Common myeloid progenitor, CD34-positive (primary cell): ENCODE data around the gene SLC4A1.

Source experiments
- CTCF ChIA-PET: fragments of 350-600 bp; sonication (Branson Sonifier 250); formaldehyde crosslinking; loops from one replicate; lab custom pipeline; 2021; ENCODE audit warnings: antibody characterized with exemption; lab: Charles Lee
- POLR2A ChIA-PET: fragments of 350-600 bp; sonication (Branson Sonifier 250); formaldehyde crosslinking; loops from one replicate; lab custom pipeline; 2021; ENCODE audit warnings: antibody characterized with exemption; lab: Charles Lee
- DNase-seq, 3 donors: peaks; one replicate each; pipeline versions ENCODE4 v3.0.0 to v3.0.0-alpha.2; 2013
- H3K27ac ChIP-seq, 2 experiments: 1 replicate in 1 of 2; 2 replicates in 1 of 2; pipeline ENCODE4 v1.7.0; 2013; ENCODE audit warnings: inconsistent platforms in 2 of 2, low read length in 2 of 2, mild to moderate bottlenecking in 2 of 2, low read depth in 1 of 2, moderate library complexity in 1 of 2; ENCODE audit not compliant: severe bottlenecking in 2 of 2, insufficient read depth in 1 of 2, poor library complexity in 1 of 2
- H3K27me3 ChIP-seq, 5 experiments: replicated peaks in 2 of 5; 1 replicate in 3 of 5; 2 replicates in 2 of 5; pipeline versions ENCODE4 v1.6.1 to v1.7.0; 2013; ENCODE audit warnings: low read length in 4 of 5, mild to moderate bottlenecking in 2 of 5, moderate library complexity in 2 of 5, inconsistent platforms in 1 of 5; ENCODE audit not compliant: insufficient read depth in 5 of 5, control insufficient read depth in 4 of 5
- H3K36me3 ChIP-seq, 4 experiments: 1 replicate in 2 of 4; 2 replicates in 2 of 4; pipeline versions ENCODE4 v1.6.1 to v1.7.0; 2013; ENCODE audit warnings: low read length in 3 of 4, control low read depth in 1 of 4, mild to moderate bottlenecking in 1 of 4; ENCODE audit not compliant: control insufficient read depth in 4 of 4, insufficient read depth in 4 of 4
- H3K4me1 ChIP-seq, 4 experiments: 1 replicate in 3 of 4; 2 replicates in 1 of 4; pipeline versions ENCODE4 v1.6.1 to v1.7.1; 2013; ENCODE audit warnings: low read length in 3 of 4, mild to moderate bottlenecking in 3 of 4, control low read depth in 1 of 4, inconsistent platforms in 1 of 4, moderate library complexity in 1 of 4; ENCODE audit not compliant: control insufficient read depth in 4 of 4, insufficient read depth in 4 of 4; ENCODE audit errors: control extremely low read depth in 1 of 4
- H3K4me3 ChIP-seq, 7 experiments: 1 replicate in 4 of 7; 2 replicates in 3 of 7; pipeline versions ENCODE4 v1.5.1 to v1.7.0; 2013; ENCODE audit warnings: mild to moderate bottlenecking in 7 of 7, low read length in 6 of 7, moderate library complexity in 6 of 7, inconsistent platforms in 2 of 7, low read depth in 2 of 7, control low read depth in 1 of 7; ENCODE audit not compliant: insufficient read depth in 4 of 7, control insufficient read depth in 1 of 7; ENCODE audit errors: extremely low read depth in 1 of 7
- H3K9me3 ChIP-seq, 5 experiments: 1 replicate in 4 of 5; 2 replicates in 1 of 5; pipeline versions ENCODE4 v1.6.1 to v1.7.1; 2013; ENCODE audit warnings: low read length in 4 of 5, mild to moderate bottlenecking in 2 of 5, inconsistent platforms in 1 of 5, low read depth in 1 of 5, moderate library complexity in 1 of 5; ENCODE audit not compliant: control insufficient read depth in 4 of 5, insufficient read depth in 2 of 5; ENCODE audit errors: control extremely low read depth in 1 of 5
- WGBS: methylation state at CpG from one replicate; pipeline ENCODE4 v1.1.5; 2013; ENCODE audit not compliant: insufficient coverage; 5-methylcytosine and 5-hydroxymethylcytosine counted together

The SLC4A1 gene

GRCh38 chr17:44279346-44279665 lies 11.4 kb upstream of the SLC4A1 start:
- peaks cover 0 to 19% (median 10%) of the 10 kb centered on the region in 4 experiments for H3K4me1 ChIP-seq
- H3K27me3 ChIP-seq = peaks cover 0 to 4% (median 0%) of the 10 kb centered on the region in 5 experiments
- POLR2A ChIA-PET = no interaction called here
- DNase-seq = no peak
- no peak overlapping the region for H3K4me3 ChIP-seq
- CTCF ChIA-PET = interaction anchor here (0.9 to 2.4 kb wide), 4 partner anchors 16 to 69 kb away, joined by 3 to 8 read pairs (median 3); partner anchors contain the start of gene GRN
- no CpG with 5 or more reads among the region's 2 CpGs for WGBS
- no peaks in the 10 kb centered on the region for H3K9me3 ChIP-seq
- H3K27ac ChIP-seq = no peak overlapping the region
- H3K36me3 ChIP-seq = no peaks in the 10 kb centered on the region

GRCh38 chr17:44277976-44278375 lies 10.0 kb upstream of the SLC4A1 start:
- Histone ChIP-seq H3K4me1 (peaks cover 0 to 19% (median 10%) of the 10 kb centered on the region in 4 experiments), H3K27me3 (peaks cover 0 to 4% (median 0%) of the 10 kb centered on the region in 5 experiments), H3K36me3 (no peaks in the 10 kb centered on the region), H3K27ac (no peak overlapping the region), H3K9me3 (no peaks in the 10 kb centered on the region), H3K4me3 (no peak overlapping the region)
- POLR2A ChIA-PET = no interaction called here
- 93% methylated on average over 4 of the region's 4 CpGs for WGBS
- CTCF ChIA-PET = interaction anchor here (0.9 to 2.4 kb wide), 2 partner anchors 56 to 68 kb away, joined by 4 to 8 read pairs; no protein-coding TSS in a partner anchor
- no peak for DNase-seq

GRCh38 chr17:44273607-44274006 lies 5.7 kb upstream of the SLC4A1 start:
- no peaks in the 10 kb centered on the region for H3K36me3 ChIP-seq
- no peaks in the 10 kb centered on the region for H3K27me3 ChIP-seq
- H3K4me1 ChIP-seq = no peaks in the 10 kb centered on the region
- no peaks in the 10 kb centered on the region for H3K9me3 ChIP-seq
- CTCF ChIA-PET = interaction anchor here (0.6 to 1.4 kb wide), 3 partner anchors 14 to 1690 kb away, joined by 3 to 4 read pairs (median 3); no protein-coding TSS in a partner anchor
- WGBS = 100% methylated on average over 3 of the region's 5 CpGs
- DNase-seq = no peak
- no peak overlapping the region for H3K27ac ChIP-seq
- no peak overlapping the region for H3K4me3 ChIP-seq
- POLR2A ChIA-PET = interaction anchor here (1.2 kb wide), 1 partner anchor 15 kb away, joined by 3 read pairs; no protein-coding TSS in a partner anchor

GRCh38 chr17:44272954-44273353 lies 5.0 kb upstream of the SLC4A1 start:
- WGBS = 91% methylated on average over 5 of the region's 6 CpGs
- Histone ChIP-seq H3K27me3 (no peaks in the 10 kb centered on the region), H3K4me1 (peaks cover 0 to 3% (median 0%) of the 10 kb centered on the region in 4 experiments), H3K4me3 (no peak overlapping the region), H3K27ac (no peak overlapping the region), H3K36me3 (no peaks in the 10 kb centered on the region), H3K9me3 (no peaks in the 10 kb centered on the region)
- POLR2A ChIA-PET = interaction anchor here (0.6 to 1.2 kb wide), 2 partner anchors 14 to 31 kb away, joined by 3 to 4 read pairs; no protein-coding TSS in a partner anchor
- DNase-seq = no peak
- CTCF ChIA-PET = interaction anchor here (0.6 to 1.5 kb wide), 7 partner anchors 14 to 1690 kb away, joined by 3 to 4 read pairs (median 4); no protein-coding TSS in a partner anchor

GRCh38 chr17:44272321-44272951 lies 4.5 kb upstream of the SLC4A1 start:
- ChIA-PET POLR2A (no interaction called here), CTCF (interaction anchor here (0.5 to 1.5 kb wide), 6 partner anchors 15 to 68 kb away, joined by 3 to 4 read pairs (median 4); no protein-coding TSS in a partner anchor)
- no peaks in the 10 kb centered on the region for H3K9me3 ChIP-seq
- peaks cover 0 to 3% (median 0%) of the 10 kb centered on the region in 4 experiments for H3K4me1 ChIP-seq
- H3K36me3 ChIP-seq = no peaks in the 10 kb centered on the region
- WGBS = 96% methylated on average over 12 of the region's 13 CpGs
- H3K4me3 ChIP-seq = no peak overlapping the region
- no peaks in the 10 kb centered on the region for H3K27me3 ChIP-seq
- DNase-seq = no peak
- H3K27ac ChIP-seq = no peak overlapping the region

GRCh38 chr17:44269535-44270240 lies 1.8 kb upstream of the SLC4A1 start:
- H3K36me3 ChIP-seq = no peaks in the 10 kb centered on the region
- peaks cover 0 to 3% (median 0%) of the 10 kb centered on the region in 4 experiments for H3K4me1 ChIP-seq
- no peaks in the 10 kb centered on the region for H3K9me3 ChIP-seq
- H3K27me3 ChIP-seq = no peaks in the 10 kb centered on the region
- ChIA-PET CTCF (interaction anchor here (1.7 kb wide), 1 partner anchor 60 kb away, joined by 3 read pairs; no protein-coding TSS in a partner anchor), POLR2A (no interaction called here)
- H3K27ac ChIP-seq = no peak overlapping the region
- 89% methylated on average over 6 of the region's 7 CpGs for WGBS
- DNase-seq = no peak
- H3K4me3 ChIP-seq = no peak overlapping the region
